Left ventricle myocardium inferior (tissue), 1 donor: ENCODE results near the gene EPHB3. TPM values are rescaled to one million over a fixed set of nuclear protein-coding genes. Genes with fewer than 3 reads are reported as not detected.
"Not testable (repeated sequence)": the region's sequence is repeated elsewhere in the genome, so short reads cannot be mapped to it uniquely, and the experiment has no call there.

Experiments
- DNase-seq: peaks from one replicate; pipeline ENCODE4 v3.0.0-alpha.2; 2020
- H3K27ac ChIP-seq: fragments of 200-600 bp; replicated peaks from 2 replicates; pipeline ENCODE4 v1.8.0; 2021
- H3K27me3 ChIP-seq: fragments of 200-600 bp; 2 replicates; pipeline ENCODE4 v1.8.0; 2021; ENCODE audit warnings: low read depth
- H3K36me3 ChIP-seq: fragments of 200-600 bp; 2 replicates; pipeline ENCODE4 v1.8.0; 2021
- H3K4me1 ChIP-seq: fragments of 200-600 bp; 2 replicates; pipeline ENCODE4 v1.8.0; 2021
- H3K4me3 ChIP-seq: fragments of 200-600 bp; 2 replicates; pipeline ENCODE4 v1.8.0; 2021; ENCODE audit warnings: mild to moderate bottlenecking, moderate library complexity
- H3K9me3 ChIP-seq: fragments of 200-600 bp; replicated peaks from 2 replicates; pipeline ENCODE4 v1.8.0; 2021
- intact Hi-C: fragments of 100-400 bp; cut with micrococcal nuclease; formaldehyde crosslinking; loops from one replicate; pipeline ENCODE4 v1.11.0; 2022
- total RNA-seq: library from RNA; stranded (reverse); fragmentation: NEBNext Ultra II Directional; extraction: Animal tissue kit (Norgen Biotek cat#: 25700); gene quantifications from one replicate; pipeline ENCODE4 v1.2.1, GENCODE V29; 2021
- TF ChIP-seq, protein P1 (sequence below): fragments of 200-600 bp; IDR thresholded peaks from 2 replicates; pipeline ENCODE4 v1.8.0; 2021; ENCODE audit warnings: antibody characterized with exemption, mild to moderate bottlenecking, borderline replicate concordance
- donor health status: DM: no; HTN: yes; CAD: no; lungs with severe emphysema.

EPHB3 gene
- total RNA-seq, 1 donor from 2014 or later: 5.0 TPM

- H3K9me3 ChIP-seq: no peaks in the 10 kb centered on the region
- H3K4me1 ChIP-seq: peaks cover 25% of the 10 kb centered on the region
- DNase-seq: no peak
- H3K4me3 ChIP-seq: no peak overlapping the region
- H3K27me3 ChIP-seq: no peaks in the 10 kb centered on the region
- TF ChIP-seq, protein P1, sequence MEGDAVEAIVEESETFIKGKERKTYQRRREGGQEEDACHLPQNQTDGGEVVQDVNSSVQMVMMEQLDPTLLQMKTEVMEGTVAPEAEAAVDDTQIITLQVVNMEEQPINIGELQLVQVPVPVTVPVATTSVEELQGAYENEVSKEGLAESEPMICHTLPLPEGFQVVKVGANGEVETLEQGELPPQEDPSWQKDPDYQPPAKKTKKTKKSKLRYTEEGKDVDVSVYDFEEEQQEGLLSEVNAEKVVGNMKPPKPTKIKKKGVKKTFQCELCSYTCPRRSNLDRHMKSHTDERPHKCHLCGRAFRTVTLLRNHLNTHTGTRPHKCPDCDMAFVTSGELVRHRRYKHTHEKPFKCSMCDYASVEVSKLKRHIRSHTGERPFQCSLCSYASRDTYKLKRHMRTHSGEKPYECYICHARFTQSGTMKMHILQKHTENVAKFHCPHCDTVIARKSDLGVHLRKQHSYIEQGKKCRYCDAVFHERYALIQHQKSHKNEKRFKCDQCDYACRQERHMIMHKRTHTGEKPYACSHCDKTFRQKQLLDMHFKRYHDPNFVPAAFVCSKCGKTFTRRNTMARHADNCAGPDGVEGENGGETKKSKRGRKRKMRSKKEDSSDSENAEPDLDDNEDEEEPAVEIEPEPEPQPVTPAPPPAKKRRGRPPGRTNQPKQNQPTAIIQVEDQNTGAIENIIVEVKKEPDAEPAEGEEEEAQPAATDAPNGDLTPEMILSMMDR: no peak
- H3K36me3 ChIP-seq: no peaks in the 10 kb centered on the region
- H3K27ac ChIP-seq: peak overlapping the region; percentile 2
- intact Hi-C loops: no loop called here
Observed at GRCh38 chr3:184619787-184620430, 58.3 kb downstream of the EPHB3 start.

GRCh38 chr3:184620475-184621119 lies 59.0 kb downstream of the EPHB3 start:
- Histone ChIP-seq H3K4me1 (peaks cover 25% of the 10 kb centered on the region), H3K27me3 (no peaks in the 10 kb centered on the region), H3K27ac (no peak overlapping the region), H3K36me3 (no peaks in the 10 kb centered on the region), H3K4me3 (no peak overlapping the region), H3K9me3 (no peaks in the 10 kb centered on the region)
- intact Hi-C loops: no loop called here
- TF ChIP-seq, protein P1: no peak
- DNase-seq: no peak

DNA sequence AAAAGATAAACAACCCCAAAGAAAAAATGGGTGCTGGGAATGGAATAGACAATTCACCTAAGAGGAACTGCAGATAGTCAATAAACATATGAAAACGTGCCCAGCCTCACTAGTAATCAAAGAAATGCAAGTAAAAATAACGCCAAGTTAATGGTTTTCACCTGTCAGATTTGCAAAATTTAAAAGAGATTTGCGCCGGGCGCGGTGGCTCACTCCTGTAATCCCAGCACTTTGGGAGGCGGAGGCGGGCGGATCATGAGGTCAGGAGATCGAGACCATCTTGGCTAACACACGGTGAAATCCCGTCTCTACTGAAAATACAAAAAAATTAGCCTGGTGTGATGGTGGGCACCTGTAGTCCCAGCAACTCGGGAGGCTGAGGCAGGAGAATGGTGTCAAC lies 60.6 kb downstream of the EPHB3 start:
- intact Hi-C loops, H3K36me3 ChIP-seq, DNase-seq, H3K27ac ChIP-seq, H3K4me3 ChIP-seq, H3K9me3 ChIP-seq, H3K27me3 ChIP-seq: not testable (repeated sequence)
- peaks cover 32% of the 10 kb centered on the region for H3K4me1 ChIP-seq

DNA sequence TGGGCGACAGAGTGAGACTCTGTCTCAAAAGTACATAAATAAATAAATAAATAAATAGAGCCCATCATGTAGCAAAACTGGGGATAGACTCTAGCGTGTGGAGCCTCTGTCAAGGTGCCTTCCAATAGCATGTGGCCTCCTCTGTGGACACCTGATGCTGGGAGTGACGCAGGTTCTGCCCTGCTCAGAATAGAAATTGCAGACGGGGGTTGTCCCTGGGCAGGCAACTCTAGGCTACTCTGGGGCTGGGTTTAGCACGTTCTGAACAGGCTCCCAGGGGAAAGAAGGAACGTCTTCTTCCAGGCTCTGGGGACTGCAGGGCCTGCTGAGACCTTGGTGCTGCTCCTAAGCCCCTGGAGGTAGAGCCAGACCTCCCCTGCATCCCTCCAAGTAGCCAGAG lies 65.3 kb downstream of the EPHB3 start:
- peak; percentile 63 for DNase-seq
- peak overlapping the region; percentile 81 for H3K27ac ChIP-seq
- no peak overlapping the region for H3K4me3 ChIP-seq
- TF ChIP-seq, protein P1: no peak
- intact Hi-C loops: no loop called here
- peaks cover 12% of the 10 kb centered on the region for H3K4me1 ChIP-seq
- no peaks in the 10 kb centered on the region for H3K36me3 ChIP-seq
- H3K9me3 ChIP-seq: no peaks in the 10 kb centered on the region
- H3K27me3 ChIP-seq: no peaks in the 10 kb centered on the region

- Histone ChIP-seq H3K4me3 (no peak overlapping the region), H3K36me3 (no peaks in the 10 kb centered on the region), H3K27ac (no peak overlapping the region), H3K4me1 (peaks cover 16% of the 10 kb centered on the region), H3K9me3 (no peaks in the 10 kb centered on the region), H3K27me3 (no peaks in the 10 kb centered on the region)
- TF ChIP-seq, protein P1: no peak
- no peak for DNase-seq
- intact Hi-C loops: no loop called here
Observed at GRCh38 chr3:184629555-184630160, 68.1 kb downstream of the EPHB3 start.
